Jurkat, Clone E6-1 (cell line): ENCODE data around the gene NFATC2IP.
"Not testable (repeated sequence)": the region's sequence is repeated elsewhere in the genome, so short reads cannot be mapped to it uniquely, and the experiment has no call there.

Experiments
- DNase-seq: peaks from one replicate; pipeline ENCODE4 v3.0.0-alpha.2; 2011; ENCODE audit warnings: low read depth, low spot score
- H3K4me3 ChIP-seq: 2 replicates; pipeline ENCODE4 v1.5.1; 2011; ENCODE audit warnings: mild to moderate bottlenecking, low read length, control low read depth, moderate library complexity

Gene NFATC2IP

GRCh38 chr16:28985211-28986041, 34.7 kb downstream of the NFATC2IP start:
- DNase-seq = no peak
- H3K4me3 ChIP-seq = peak overlapping the region; percentile 97

- H3K4me3 ChIP-seq = peak overlapping the region; percentile 97
These were observed 35.3 kb downstream of the NFATC2IP start for GRCh38 chr16:28986046-28986445.

GRCh38 chr16:28986492-28986891, 35.8 kb downstream of the NFATC2IP start:
- H3K4me3 ChIP-seq = peak overlapping the region; percentile 97
- no peak for DNase-seq

More at GRCh38 chr16:28986046-28986445, 35.3 kb downstream of the NFATC2IP start:
- no peak for DNase-seq

GRCh38 chr16:28987170-28987853, 36.6 kb downstream of the NFATC2IP start:
- peak overlapping the region; percentile 97 for H3K4me3 ChIP-seq
- no peak for DNase-seq

- no peak overlapping the region for H3K4me3 ChIP-seq
These were observed 38.6 kb downstream of the NFATC2IP start for GRCh38 chr16:28989363-28989762.

GRCh38 chr16:28990375-28991040, 39.8 kb downstream of the NFATC2IP start:
- DNase-seq = no peak
- no peak overlapping the region for H3K4me3 ChIP-seq

More at GRCh38 chr16:28989363-28989762, 38.6 kb downstream of the NFATC2IP start:
- no peak for DNase-seq

- no peak for DNase-seq
- H3K4me3 ChIP-seq = no peak overlapping the region
These were observed 41.0 kb downstream of the NFATC2IP start for GRCh38 chr16:28991687-28992086.

GRCh38 chr16:28992496-28992895, 41.8 kb downstream of the NFATC2IP start:
- DNase-seq = no peak
- no peak overlapping the region for H3K4me3 ChIP-seq

- no peak for DNase-seq
- no peak overlapping the region for H3K4me3 ChIP-seq
These were observed 48.1 kb downstream of the NFATC2IP start for GRCh38 chr16:28998837-28999236.

GRCh38 chr16:28999577-28999976, 48.8 kb downstream of the NFATC2IP start:
- no peak for DNase-seq

GRCh38 chr16:29000019-29000418, 49.3 kb downstream of the NFATC2IP start:
- no peak overlapping the region for H3K4me3 ChIP-seq
- DNase-seq = no peak

More at GRCh38 chr16:28999577-28999976, 48.8 kb downstream of the NFATC2IP start:
- no peak overlapping the region for H3K4me3 ChIP-seq

GRCh38 chr16:29004496-29005139, 53.9 kb downstream of the NFATC2IP start:
- not testable (repeated sequence) for DNase-seq

GRCh38 chr16:29007730-29008593, 57.2 kb downstream of the NFATC2IP start:
- peak; percentile 98 for DNase-seq
- peak overlapping the region; percentile 32 for H3K4me3 ChIP-seq

More at GRCh38 chr16:29004496-29005139, 53.9 kb downstream of the NFATC2IP start:
- H3K4me3 ChIP-seq = not testable (repeated sequence)

GRCh38 chr16:29009050-29009837, 58.5 kb downstream of the NFATC2IP start:
- peak overlapping the region; percentile 43 for H3K4me3 ChIP-seq
- DNase-seq = peak; percentile 97

- peak overlapping the region; percentile 37 for H3K4me3 ChIP-seq
- no peak for DNase-seq
These were observed 59.1 kb downstream of the NFATC2IP start for GRCh38 chr16:29009838-29010166.

- no peak overlapping the region for H3K4me3 ChIP-seq
- DNase-seq = no peak
These were observed 60.4 kb downstream of the NFATC2IP start for GRCh38 chr16:29011112-29011511.

- H3K4me3 ChIP-seq = no peak overlapping the region
- no peak for DNase-seq
These were observed 61.1 kb downstream of the NFATC2IP start for GRCh38 chr16:29011851-29012250.
